Measurements from ENCODE around the gene COL8A2.

COL8A2 gene

GRCh38 chr1:36134505-36135329 lies 9.7 kb upstream of the COL8A2 start:
- TF ChIP-seq, protein P1, sequence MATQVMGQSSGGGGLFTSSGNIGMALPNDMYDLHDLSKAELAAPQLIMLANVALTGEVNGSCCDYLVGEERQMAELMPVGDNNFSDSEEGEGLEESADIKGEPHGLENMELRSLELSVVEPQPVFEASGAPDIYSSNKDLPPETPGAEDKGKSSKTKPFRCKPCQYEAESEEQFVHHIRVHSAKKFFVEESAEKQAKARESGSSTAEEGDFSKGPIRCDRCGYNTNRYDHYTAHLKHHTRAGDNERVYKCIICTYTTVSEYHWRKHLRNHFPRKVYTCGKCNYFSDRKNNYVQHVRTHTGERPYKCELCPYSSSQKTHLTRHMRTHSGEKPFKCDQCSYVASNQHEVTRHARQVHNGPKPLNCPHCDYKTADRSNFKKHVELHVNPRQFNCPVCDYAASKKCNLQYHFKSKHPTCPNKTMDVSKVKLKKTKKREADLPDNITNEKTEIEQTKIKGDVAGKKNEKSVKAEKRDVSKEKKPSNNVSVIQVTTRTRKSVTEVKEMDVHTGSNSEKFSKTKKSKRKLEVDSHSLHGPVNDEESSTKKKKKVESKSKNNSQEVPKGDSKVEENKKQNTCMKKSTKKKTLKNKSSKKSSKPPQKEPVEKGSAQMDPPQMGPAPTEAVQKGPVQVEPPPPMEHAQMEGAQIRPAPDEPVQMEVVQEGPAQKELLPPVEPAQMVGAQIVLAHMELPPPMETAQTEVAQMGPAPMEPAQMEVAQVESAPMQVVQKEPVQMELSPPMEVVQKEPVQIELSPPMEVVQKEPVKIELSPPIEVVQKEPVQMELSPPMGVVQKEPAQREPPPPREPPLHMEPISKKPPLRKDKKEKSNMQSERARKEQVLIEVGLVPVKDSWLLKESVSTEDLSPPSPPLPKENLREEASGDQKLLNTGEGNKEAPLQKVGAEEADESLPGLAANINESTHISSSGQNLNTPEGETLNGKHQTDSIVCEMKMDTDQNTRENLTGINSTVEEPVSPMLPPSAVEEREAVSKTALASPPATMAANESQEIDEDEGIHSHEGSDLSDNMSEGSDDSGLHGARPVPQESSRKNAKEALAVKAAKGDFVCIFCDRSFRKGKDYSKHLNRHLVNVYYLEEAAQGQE (IDR thresholded peaks at IDR 0.05; ENCODE audit: insufficient read depth in 1 of 2, low read depth in 2 of 2, low read length in 2 of 2) = no peak

- TF ChIP-seq TAF1 (IDR thresholded peaks at IDR 0.05; ENCODE audit: borderline replicate concordance, insufficient read depth, low read length) (no peak), SIN3A (IDR thresholded peaks at IDR 0.05; ENCODE audit: borderline replicate concordance, insufficient read depth, low read length) (no peak), POLR2AphosphoS5 (IDR thresholded peaks at IDR 0.05; ENCODE audit: low read depth, low read length) (no peak), FOXP2 (optimal IDR thresholded peaks at IDR 0.05; ENCODE audit: borderline replicate concordance, extremely low read depth, extremely low read length, insufficient read depth) (no peak)
- TF ChIP-seq, protein P1 (IDR thresholded peaks at IDR 0.05; ENCODE audit: insufficient read depth in 1 of 2, low read depth in 2 of 2, low read length in 2 of 2) = no peak
These were observed 9.0 kb upstream of the COL8A2 start for GRCh38 chr1:36134031-36134430.

- TF ChIP-seq, protein P1 (IDR thresholded peaks at IDR 0.05; ENCODE audit: insufficient read depth in 1 of 2, low read depth in 2 of 2, low read length in 2 of 2) = no peak
- no peak for TF ChIP-seq TAF1 (IDR thresholded peaks at IDR 0.05; ENCODE audit: borderline replicate concordance, insufficient read depth, low read length)
- no peak for TF ChIP-seq SIN3A (IDR thresholded peaks at IDR 0.05; ENCODE audit: borderline replicate concordance, insufficient read depth, low read length)
- TF ChIP-seq FOXP2 (optimal IDR thresholded peaks at IDR 0.05; ENCODE audit: borderline replicate concordance, extremely low read depth, extremely low read length, insufficient read depth) = no peak
- no peak for TF ChIP-seq POLR2AphosphoS5 (IDR thresholded peaks at IDR 0.05; ENCODE audit: low read depth, low read length)
These were observed 8.5 kb upstream of the COL8A2 start for GRCh38 chr1:36133484-36133883.

GRCh38 chr1:36132029-36132428 lies 7.0 kb upstream of the COL8A2 start:
- TF ChIP-seq FOXP2 (optimal IDR thresholded peaks at IDR 0.05; ENCODE audit: borderline replicate concordance, extremely low read depth, extremely low read length, insufficient read depth) (no peak), TAF1 (IDR thresholded peaks at IDR 0.05; ENCODE audit: borderline replicate concordance, insufficient read depth, low read length) (no peak), SIN3A (IDR thresholded peaks at IDR 0.05; ENCODE audit: borderline replicate concordance, insufficient read depth, low read length) (no peak), POLR2AphosphoS5 (IDR thresholded peaks at IDR 0.05; ENCODE audit: low read depth, low read length) (no peak)
- TF ChIP-seq, protein P1 (IDR thresholded peaks at IDR 0.05; ENCODE audit: insufficient read depth in 1 of 2, low read depth in 2 of 2, low read length in 2 of 2) = no peak

DNA sequence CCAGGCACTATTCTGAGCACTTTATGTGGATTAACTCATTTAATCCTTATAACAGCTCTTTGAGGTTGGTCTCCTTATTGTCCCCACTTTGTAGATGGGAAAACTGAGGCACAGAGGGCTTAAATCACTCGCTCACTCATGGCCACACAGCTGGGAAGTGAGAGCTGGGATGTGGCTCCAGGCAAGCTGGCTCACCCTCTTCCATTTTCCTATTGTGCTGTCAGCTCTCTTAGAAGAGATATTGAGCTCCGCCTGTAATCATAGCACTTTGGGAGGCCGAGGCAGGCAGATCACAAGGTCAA lies 3.8 kb upstream of the COL8A2 start:
- TF ChIP-seq SIN3A (IDR thresholded peaks at IDR 0.05; ENCODE audit: borderline replicate concordance, insufficient read depth, low read length) (no peak), TAF1 (IDR thresholded peaks at IDR 0.05; ENCODE audit: borderline replicate concordance, insufficient read depth, low read length) (no peak), POLR2AphosphoS5 (IDR thresholded peaks at IDR 0.05; ENCODE audit: low read depth, low read length) (no peak), FOXP2 (optimal IDR thresholded peaks at IDR 0.05; ENCODE audit: borderline replicate concordance, extremely low read depth, extremely low read length, insufficient read depth) (no peak)
- TF ChIP-seq, protein P1 (IDR thresholded peaks at IDR 0.05; ENCODE audit: insufficient read depth in 1 of 2, low read depth in 2 of 2, low read length in 2 of 2) = no peak
